CD4-positive, alpha-beta memory T cell (primary cell): ENCODE results near the gene SIPA1. TPM values are rescaled to one million over a fixed set of nuclear protein-coding genes. Genes with fewer than 3 reads are reported as not detected.

Experiments used
- CTCF ChIA-PET: fragments of 350-600 bp; sonication (Branson Sonifier 250); formaldehyde crosslinking; loops from one replicate; lab custom pipeline; 2021; ENCODE audit warnings: inconsistent platforms; ENCODE audit not compliant: partially characterized antibody; lab: Charles Lee
- POLR2A ChIA-PET: fragments of 350-600 bp; sonication (Branson Sonifier 250); formaldehyde crosslinking; loops from one replicate; lab custom pipeline; 2021; ENCODE audit not compliant: partially characterized antibody; lab: Charles Lee
- DNase-seq, 5 donors: peaks; one replicate each; pipeline versions ENCODE4 v3.0.0 to v3.0.0-alpha.2; 2020 to 2022; ENCODE audit warnings: mixed read lengths in 1 of 5
- H3K27ac ChIP-seq: one replicate; pipeline ENCODE4 v1.7.0; 2013; ENCODE audit warnings: low read depth, low read length
- H3K27me3 ChIP-seq: 2 replicates; pipeline ENCODE4 v1.7.0; 2013; ENCODE audit warnings: mild to moderate bottlenecking, low read length, moderate library complexity; ENCODE audit not compliant: insufficient read depth
- H3K36me3 ChIP-seq: 2 replicates; pipeline ENCODE4 v1.7.0; 2013; ENCODE audit warnings: mild to moderate bottlenecking, low read length, moderate library complexity; ENCODE audit not compliant: insufficient read depth
- H3K4me1 ChIP-seq: 2 replicates; pipeline ENCODE4 v1.7.0; 2013; ENCODE audit warnings: mild to moderate bottlenecking, low read length, moderate library complexity; ENCODE audit not compliant: insufficient read depth
- H3K4me3 ChIP-seq, 2 donors: one replicate each; pipeline ENCODE4 v1.7.0; 2013; ENCODE audit warnings: low read length in 2 of 2, mild to moderate bottlenecking in 1 of 2
- H3K9me3 ChIP-seq, 2 donors: one replicate each; pipeline ENCODE4 v1.7.0; 2013; ENCODE audit warnings: low read length in 2 of 2, control low read depth in 1 of 2; ENCODE audit not compliant: control insufficient read depth in 1 of 2
- H3K27ac Mint-ChIP-seq, 7 donors: one replicate each; pipeline ENCODE4 v1.8.0; 2020 to 2021; ENCODE audit warnings: mixed read lengths in 7 of 7, mild to moderate bottlenecking in 6 of 7, inconsistent platforms in 3 of 7, moderate library complexity in 3 of 7
- H3K27me3 Mint-ChIP-seq, 2 donors: one replicate each; pipeline ENCODE4 v1.8.0; 2020 to 2021; ENCODE audit warnings: mixed read lengths in 2 of 2
- H3K36me3 Mint-ChIP-seq, 2 donors: one replicate each; pipeline ENCODE4 v1.8.0; 2020 to 2021; ENCODE audit warnings: mixed read lengths in 2 of 2, inconsistent platforms in 1 of 2, mild to moderate bottlenecking in 1 of 2
- H3K4me1 Mint-ChIP-seq, 4 donors: one replicate each; pipeline ENCODE4 v1.8.0; 2020 to 2021; ENCODE audit warnings: mixed read lengths in 4 of 4, mild to moderate bottlenecking in 1 of 4
- H3K4me3 Mint-ChIP-seq, 8 donors: one replicate each; pipeline ENCODE4 v1.8.0; 2020 to 2021; ENCODE audit warnings: mixed read lengths in 8 of 8, mild to moderate bottlenecking in 7 of 8, moderate library complexity in 6 of 8, inconsistent platforms in 3 of 8
- H3K9me3 Mint-ChIP-seq, 8 donors: one replicate each; pipeline ENCODE4 v1.8.0; 2020 to 2021; ENCODE audit warnings: mixed read lengths in 8 of 8, mild to moderate bottlenecking in 5 of 8, inconsistent platforms in 3 of 8, moderate library complexity in 1 of 8
- intact Hi-C: fragments of 100-400 bp; cut with micrococcal nuclease; formaldehyde crosslinking; loops from one replicate; pipeline ENCODE4 v1.15.1; 2023
- polyA plus RNA-seq, 2 donors: library from polyadenylated mRNA; unstranded; fragments of 300-500 nt; fragmentation: Illumina TruSeq; gene quantifications; one replicate each; pipeline ENCODE4 v1.2.3, GENCODE V29; 2021
- total RNA-seq, 2 experiments: library from RNA; stranded (reverse); gene quantifications; one replicate each; pipeline ENCODE4 v1.2.3, GENCODE V29; 2021

The SIPA1 gene
- total and polyA plus RNA-seq, 4 experiments from 2014 or later = 50.1 to 204 (median 159) TPM

DNA sequence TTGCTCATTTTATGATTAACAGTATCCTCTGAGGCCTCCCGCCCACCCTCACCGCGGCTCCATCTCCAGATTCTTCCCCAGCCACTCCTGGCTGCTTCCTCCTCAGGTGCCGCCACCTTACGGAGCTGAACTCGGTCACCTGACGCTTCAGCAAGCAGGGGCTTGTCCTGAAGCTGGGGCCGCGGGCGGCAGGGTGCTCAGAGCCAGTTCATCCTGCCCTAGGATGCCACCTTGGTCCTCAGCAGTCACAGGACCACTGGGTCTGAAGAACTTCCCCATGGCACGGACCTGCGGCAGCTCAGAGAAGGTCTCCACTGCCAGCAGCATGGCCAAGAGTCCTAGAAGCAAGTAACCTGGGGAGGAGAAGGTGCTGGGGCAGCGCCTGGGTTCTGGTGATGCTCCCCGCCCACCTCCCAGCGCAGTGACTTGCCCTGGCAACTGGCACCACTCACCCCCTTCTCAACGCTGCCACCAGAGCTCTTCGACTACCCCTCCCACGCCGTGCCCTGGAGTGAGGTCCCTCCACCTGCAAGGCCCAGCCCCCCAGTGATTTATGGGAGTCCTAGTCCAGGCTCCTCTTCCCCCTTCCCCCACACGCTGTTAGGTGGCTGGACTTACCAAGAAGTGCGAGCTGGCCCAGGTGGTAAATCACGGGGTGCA is 44.9 kb upstream of the SIPA1 start:
- Histone ChIP-seq H3K36me3 (peaks cover 18% of the 10 kb centered on the region), H3K27me3 (no peaks in the 10 kb centered on the region), H3K9me3 (no peaks in the 10 kb centered on the region), H3K27ac (no peak overlapping the region), H3K4me1 (peaks cover 37% of the 10 kb centered on the region), H3K4me3 (no peak overlapping the region)
- H3K27me3 Mint-ChIP-seq = no peaks in the 10 kb centered on the region
- no peak overlapping the region for H3K4me3 Mint-ChIP-seq
- H3K9me3 Mint-ChIP-seq = no peaks in the 10 kb centered on the region
- H3K36me3 Mint-ChIP-seq = peaks cover 7 to 27% of the 10 kb centered on the region in 2 donors
- peaks cover 12 to 43% (median 18%) of the 10 kb centered on the region in 4 donors for H3K4me1 Mint-ChIP-seq
- H3K27ac Mint-ChIP-seq = no peak overlapping the region
- ChIA-PET POLR2A (interaction anchor here (0.8 to 6.0 kb wide), 14 partner anchors 14 to 335 kb away, joined by 3 to 79 read pairs (median 4); partner anchors contain the start of genes EHBP1L1, FAM89B, NEAT1 and RELA), CTCF (interaction anchor here (0.6 to 5.1 kb wide), 23 partner anchors 8 to 679 kb away, joined by 3 to 57 read pairs (median 6); partner anchors contain the start of genes EHBP1L1, FAM89B, PCNX3 and SCYL1)
- intact Hi-C loops = loop anchor here (1.0 kb wide), 1 partner anchor 53 kb away; no protein-coding TSS in a partner anchor
- DNase-seq = no peak

DNA sequence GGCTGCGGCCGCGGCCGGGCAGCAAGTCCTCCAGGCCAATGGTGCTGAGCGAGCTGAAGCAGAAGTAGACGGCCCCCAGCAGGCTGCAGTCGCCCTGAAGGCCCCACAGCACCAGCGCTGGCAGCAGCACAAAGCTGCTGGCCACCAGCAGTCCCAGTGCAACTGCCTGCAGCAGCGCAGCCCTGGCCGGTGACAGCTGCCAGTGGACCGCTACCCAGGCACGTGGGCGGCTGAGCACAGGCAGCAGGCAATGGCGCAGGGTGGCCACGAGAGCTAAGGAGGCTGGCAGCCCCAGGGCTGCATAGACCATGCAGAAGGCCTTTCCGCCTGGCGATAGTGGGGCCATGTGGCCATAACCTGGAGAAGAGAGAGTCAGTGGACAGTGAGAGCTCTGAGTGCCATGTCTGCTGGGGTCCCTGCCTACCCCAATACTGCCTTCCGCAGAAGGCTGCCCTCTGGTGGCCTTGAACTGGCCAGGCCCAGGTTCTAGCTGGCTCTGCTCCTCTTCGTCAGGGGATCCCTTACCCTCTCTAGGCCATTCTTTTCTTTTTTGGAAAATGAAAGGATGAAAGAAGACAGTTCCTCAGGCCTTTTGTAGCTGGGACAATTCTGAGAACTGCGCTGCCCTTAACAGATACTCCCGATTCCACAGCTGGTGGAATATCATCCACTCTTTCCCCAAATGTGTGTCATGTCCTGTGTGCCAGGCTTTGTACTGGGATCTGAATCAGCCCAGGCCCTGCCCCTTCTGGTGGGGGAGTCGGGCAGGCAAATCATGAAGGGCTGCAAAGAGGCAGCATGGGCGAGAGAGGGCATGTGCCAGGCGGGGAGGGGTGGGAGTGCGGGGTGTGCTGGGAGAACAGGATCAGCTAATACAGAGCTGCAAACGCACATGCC is 44.1 kb upstream of the SIPA1 start:
- ChIA-PET POLR2A (interaction anchor here (0.7 to 6.0 kb wide), 18 partner anchors 9 to 334 kb away, joined by 3 to 79 read pairs (median 4); partner anchors contain the start of genes EHBP1L1, FAM89B, MAP3K11 and NEAT1), CTCF (interaction anchor here (0.6 to 5.1 kb wide), 30 partner anchors 9 to 678 kb away, joined by 3 to 57 read pairs (median 4); partner anchors contain the start of genes EHBP1L1, FAM89B, PCNX3 and SCYL1)
- Mint-ChIP-seq H3K36me3 (peaks cover 7 to 24% of the 10 kb centered on the region in 2 donors), H3K4me3 (no peak overlapping the region), H3K27ac (peak overlapping the region in 2 of 7 donors; percentile 10 to 42), H3K27me3 (no peaks in the 10 kb centered on the region), H3K9me3 (no peaks in the 10 kb centered on the region), H3K4me1 (peaks cover 7 to 35% (median 11%) of the 10 kb centered on the region in 4 donors)
- intact Hi-C loops = loop anchor here (1.0 kb wide), 1 partner anchor 53 kb away; no protein-coding TSS in a partner anchor
- no peak overlapping the region for H3K4me3 ChIP-seq
- no peak overlapping the region for H3K27ac ChIP-seq
- DNase-seq = peak in 4 of 5 donors; percentile 26 to 34 (median 28)
- peaks cover 25% of the 10 kb centered on the region for H3K36me3 ChIP-seq
- no peaks in the 10 kb centered on the region for H3K9me3 ChIP-seq
- peaks cover 29% of the 10 kb centered on the region for H3K4me1 ChIP-seq
- no peaks in the 10 kb centered on the region for H3K27me3 ChIP-seq

GRCh38 chr11:65595131-65595530 is 42.8 kb upstream of the SIPA1 start:
- peak overlapping the region in 4 of 7 donors; percentile 13 to 93 (median 78) for H3K27ac Mint-ChIP-seq
- H3K36me3 ChIP-seq = peaks cover 23% of the 10 kb centered on the region
- peaks cover 7 to 30% (median 10%) of the 10 kb centered on the region in 4 donors for H3K4me1 Mint-ChIP-seq
- H3K27me3 Mint-ChIP-seq = no peaks in the 10 kb centered on the region
- POLR2A ChIA-PET = interaction anchor here (0.8 to 6.0 kb wide), 8 partner anchors 7 to 90 kb away, joined by 3 to 79 read pairs (median 4); partner anchors contain the start of genes EHBP1L1, MAP3K11 and PCNX3
- CTCF ChIA-PET = interaction anchor here (0.9 to 5.1 kb wide), 5 partner anchors 9 to 54 kb away, joined by 3 to 57 read pairs (median 7); partner anchors contain the start of gene PCNX3
- H3K9me3 ChIP-seq = no peaks in the 10 kb centered on the region
- intact Hi-C loops = no loop called here
- no peaks in the 10 kb centered on the region for H3K27me3 ChIP-seq
- H3K4me1 ChIP-seq = peaks cover 27% of the 10 kb centered on the region
- peaks cover 7 to 28% of the 10 kb centered on the region in 2 donors for H3K36me3 Mint-ChIP-seq
- H3K4me3 ChIP-seq = no peak overlapping the region
- H3K4me3 Mint-ChIP-seq = peak overlapping the region in 2 of 8 donors; percentile 41 to 43
- DNase-seq = no peak
- H3K27ac ChIP-seq = no peak overlapping the region
- H3K9me3 Mint-ChIP-seq = no peaks in the 10 kb centered on the region

- H3K9me3 Mint-ChIP-seq = no peaks in the 10 kb centered on the region
- Histone ChIP-seq H3K27me3 (no peaks in the 10 kb centered on the region), H3K36me3 (peaks cover 18% of the 10 kb centered on the region), H3K27ac (no peak within 1 kb of the TSS), H3K4me1 (peaks cover 27% of the 10 kb centered on the region), H3K4me3 (no peak within 1 kb of the TSS), H3K9me3 (no peaks in the 10 kb centered on the region)
- POLR2A ChIA-PET = interaction anchor here (0.8 to 6.0 kb wide), 8 partner anchors 8 to 91 kb away, joined by 3 to 79 read pairs (median 4); partner anchors contain the start of genes EHBP1L1, MAP3K11 and PCNX3
- H3K27ac Mint-ChIP-seq = peak within 1 kb of the TSS in 5 of 7 donors; percentile 15 to 93 (median 77)
- DNase-seq = no peak
- H3K36me3 Mint-ChIP-seq = peaks cover 3 to 25% of the 10 kb centered on the region in 2 donors
- H3K4me1 Mint-ChIP-seq = peaks cover 7 to 30% (median 10%) of the 10 kb centered on the region in 4 donors
- H3K4me3 Mint-ChIP-seq = peak within 1 kb of the TSS in 4 of 8 donors; percentile 21 to 43 (median 40)
- intact Hi-C loops = no loop called here
- CTCF ChIA-PET = interaction anchor here (0.9 to 5.1 kb wide), 3 partner anchors 9 to 55 kb away, joined by 3 to 57 read pairs (median 4); no protein-coding TSS in a partner anchor
- H3K27me3 Mint-ChIP-seq = no peaks in the 10 kb centered on the region
Observed at GRCh38 chr11:65595543-65596281, 42.2 kb upstream of the SIPA1 start, which contains the start of gene KCNK7. Gene KCNK7, minus strand, starts transcription at chr11:65595800. Its CDS starts 28 bp downstream, at chr11:65595772.

DNA sequence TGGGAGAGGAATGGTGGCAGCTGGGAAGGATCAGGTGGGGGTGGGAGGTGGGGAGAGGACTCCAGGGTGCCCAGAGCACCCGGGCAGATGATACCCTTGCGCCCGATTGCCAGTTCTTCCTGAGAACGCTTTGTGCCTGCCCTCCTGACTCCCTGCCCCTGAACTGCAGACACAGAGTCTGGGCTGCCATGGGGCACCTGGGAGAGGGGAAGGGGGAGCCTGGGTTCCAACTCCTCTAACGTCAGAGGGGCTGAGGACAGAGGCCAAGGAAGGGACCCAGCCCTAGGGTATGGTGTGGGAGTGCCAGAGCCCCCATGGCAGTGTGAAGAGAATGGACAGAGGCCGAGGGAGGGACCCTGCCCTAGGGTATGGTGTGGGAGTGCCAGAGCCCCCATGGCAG is 41.4 kb upstream of the SIPA1 start:
- peaks cover 9 to 30% (median 10%) of the 10 kb centered on the region in 4 donors for H3K4me1 Mint-ChIP-seq
- no peak overlapping the region for H3K4me3 Mint-ChIP-seq
- peaks cover 15% of the 10 kb centered on the region for H3K36me3 ChIP-seq
- H3K4me1 ChIP-seq = peaks cover 27% of the 10 kb centered on the region
- no peak overlapping the region for H3K4me3 ChIP-seq
- no peak for DNase-seq
- no peaks in the 10 kb centered on the region for H3K27me3 Mint-ChIP-seq
- CTCF ChIA-PET = interaction anchor here (1.3 to 5.1 kb wide), 3 partner anchors 9 to 56 kb away, joined by 3 to 57 read pairs (median 4); no protein-coding TSS in a partner anchor
- H3K9me3 ChIP-seq = no peaks in the 10 kb centered on the region
- peak overlapping the region in 1 of 7 donors; percentile 15 for H3K27ac Mint-ChIP-seq
- no peaks in the 10 kb centered on the region for H3K9me3 Mint-ChIP-seq
- POLR2A ChIA-PET = interaction anchor here (1.1 to 6.0 kb wide), 4 partner anchors 17 to 92 kb away, joined by 3 to 79 read pairs (median 12); partner anchors contain the start of genes EHBP1L1, MAP3K11 and PCNX3
- intact Hi-C loops = no loop called here
- no peak overlapping the region for H3K27ac ChIP-seq
- H3K27me3 ChIP-seq = no peaks in the 10 kb centered on the region
- peaks cover 0 to 27% of the 10 kb centered on the region in 2 donors for H3K36me3 Mint-ChIP-seq

DNA sequence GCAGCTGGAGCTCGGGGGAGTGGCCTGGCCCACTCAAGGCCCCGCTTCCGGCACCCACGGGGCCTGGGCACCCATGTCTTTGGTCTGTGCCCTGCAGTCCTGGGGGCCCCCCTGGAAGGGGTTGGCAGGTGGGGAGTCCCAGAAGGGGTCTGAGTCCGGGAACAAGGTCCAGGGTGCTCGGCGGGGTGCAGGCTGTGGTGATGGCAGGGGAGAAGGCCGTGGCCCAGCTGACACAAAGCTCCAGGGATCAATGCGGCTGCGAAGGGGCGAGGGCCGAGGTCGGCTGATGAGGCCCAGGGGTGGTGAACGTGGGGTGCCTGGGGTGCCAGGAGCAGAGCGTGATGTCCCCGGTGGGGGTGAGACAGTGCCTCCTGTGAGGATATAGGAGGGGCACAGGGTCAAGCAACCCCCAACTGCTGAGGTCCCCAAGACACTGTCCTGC is 39.6 kb upstream of the SIPA1 start:
- no peaks in the 10 kb centered on the region for H3K9me3 ChIP-seq
- Mint-ChIP-seq H3K4me3 (no peak overlapping the region), H3K4me1 (peaks cover 9 to 30% (median 10%) of the 10 kb centered on the region in 4 donors), H3K27ac (no peak overlapping the region), H3K9me3 (no peaks in the 10 kb centered on the region), H3K27me3 (no peaks in the 10 kb centered on the region), H3K36me3 (peaks cover 1 to 29% of the 10 kb centered on the region in 2 donors)
- H3K4me1 ChIP-seq = peaks cover 27% of the 10 kb centered on the region
- H3K4me3 ChIP-seq = no peak overlapping the region
- no peak overlapping the region for H3K27ac ChIP-seq
- DNase-seq = no peak
- CTCF ChIA-PET = interaction anchor here (1.1 to 1.4 kb wide), 2 partner anchors 10 to 69 kb away, joined by 3 to 4 read pairs; no protein-coding TSS in a partner anchor
- H3K27me3 ChIP-seq = no peaks in the 10 kb centered on the region
- H3K36me3 ChIP-seq = peaks cover 15% of the 10 kb centered on the region
- intact Hi-C loops = no loop called here
- POLR2A ChIA-PET = interaction anchor here (0.7 to 6.0 kb wide), 7 partner anchors 9 to 71 kb away, joined by 3 to 79 read pairs (median 3); partner anchors contain the start of genes EHBP1L1 and FAM89B
